COLO668 (cell line): ENCODE results near the gene SELENOP.
"Not testable (repeated sequence)": the region's sequence is repeated elsewhere in the genome, so short reads cannot be mapped to it uniquely, and the experiment has no call there.

Source experiments
- DNase-seq: peaks from one replicate; lab custom pipeline; 2025; ENCODE audit not compliant: unreplicated experiment; lab: John Stamatoyannopoulos, UW

The SELENOP gene

DNA sequence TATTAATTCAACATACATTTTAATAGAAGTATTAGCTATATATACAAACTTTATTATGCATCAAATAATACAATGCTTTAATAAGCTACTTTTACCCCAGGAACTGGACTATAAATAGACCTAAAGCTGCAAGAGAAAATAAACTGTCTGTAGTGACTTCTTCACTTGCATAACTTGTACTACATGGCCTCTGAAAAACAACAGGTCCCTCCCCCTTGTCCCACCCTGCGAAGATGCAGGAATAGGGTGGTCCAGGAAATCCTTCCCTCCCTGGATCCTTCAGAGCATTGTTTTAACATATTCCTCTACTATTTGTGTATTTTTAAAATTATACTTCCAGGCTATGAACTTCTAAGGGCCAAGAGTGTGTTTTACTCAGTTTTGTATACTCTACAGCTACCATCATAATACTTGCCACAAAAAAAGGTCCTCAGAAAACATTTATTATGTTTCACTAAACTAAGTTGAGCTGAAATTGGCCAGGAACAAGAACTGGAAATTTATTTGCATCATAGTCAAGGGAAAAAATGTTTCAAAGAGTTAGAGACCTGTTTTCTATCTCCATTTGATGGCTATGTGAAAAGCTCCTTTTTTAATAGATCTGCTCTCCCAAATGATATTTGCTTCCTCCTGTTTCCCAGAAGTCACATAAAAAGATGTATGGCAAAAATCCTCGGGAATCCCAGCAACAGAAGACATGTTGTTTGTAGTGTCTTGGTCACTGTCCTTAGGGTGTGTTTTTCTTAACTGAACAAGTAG is 15.2 kb upstream of the SELENOP start:
- DNase-seq, result no peak

- DNase-seq, result peak; percentile 42
Observed at GRCh38 chr5:42825422-42826148, 13.9 kb upstream of the SELENOP start.

- no peak for DNase-seq
Observed at GRCh38 chr5:42824347-42824976, 12.8 kb upstream of the SELENOP start.

DNA sequence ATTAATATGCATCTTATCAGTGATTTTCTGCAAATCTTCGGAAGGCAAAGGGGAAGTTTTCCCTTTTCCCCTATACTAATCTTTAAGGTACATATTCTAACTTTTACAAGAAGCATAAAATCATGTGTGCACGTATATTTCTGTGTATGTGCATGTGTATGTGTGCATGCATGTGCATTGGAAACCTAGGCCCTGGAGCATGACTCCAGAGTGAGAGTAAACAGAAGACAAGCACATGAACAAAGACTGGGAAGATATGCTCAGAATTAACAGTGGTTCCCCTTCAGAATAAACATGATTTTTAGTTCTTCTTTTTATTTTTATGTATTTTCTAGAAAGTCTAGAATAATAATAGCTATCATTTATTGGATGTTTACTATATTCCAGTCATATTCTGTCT is 10.9 kb upstream of the SELENOP start:
- DNase-seq, result no peak

GRCh38 chr5:42819745-42820144 is 8.1 kb upstream of the SELENOP start:
- no peak for DNase-seq

DNA sequence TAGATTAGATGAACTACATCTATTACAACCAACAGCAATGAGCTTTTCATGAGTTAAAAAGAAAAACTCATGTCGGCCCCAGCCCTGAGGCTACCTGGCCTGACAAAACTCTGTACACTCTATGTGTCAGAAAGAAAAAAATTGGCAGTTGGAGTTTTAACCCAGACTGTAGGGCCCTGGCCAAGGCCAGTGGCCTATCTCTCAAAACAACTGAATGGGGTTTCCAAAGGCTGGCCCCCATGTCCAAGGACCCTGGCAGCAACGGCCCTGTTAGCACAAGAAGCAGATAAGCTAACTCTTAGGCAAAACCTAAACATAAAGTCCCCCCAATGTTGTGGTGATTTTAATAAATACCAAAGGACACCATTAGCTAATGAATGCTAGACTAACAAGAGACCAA is 4.9 kb upstream of the SELENOP start:
- not testable (repeated sequence) for DNase-seq

DNA sequence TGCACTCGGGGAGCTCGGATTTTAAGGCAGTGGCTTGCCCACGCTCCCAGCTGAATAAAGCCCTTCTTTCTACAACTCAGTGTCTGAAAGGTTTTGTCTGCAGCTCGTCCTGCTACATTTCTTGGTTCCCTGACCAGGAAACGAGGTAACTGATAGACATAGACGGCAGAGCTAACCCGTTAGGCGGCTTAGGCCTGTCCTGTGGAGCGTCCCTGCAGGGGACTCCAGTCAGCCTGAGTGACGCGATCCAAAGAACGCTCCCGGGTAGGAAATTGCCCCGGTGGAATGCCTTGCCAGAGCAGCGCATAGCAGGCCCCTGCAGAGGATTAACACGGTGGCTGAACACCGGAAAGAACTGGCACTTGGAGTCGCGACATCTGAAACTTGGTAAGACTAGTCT is 1.8 kb upstream of the SELENOP start:
- no peak for DNase-seq

DNA sequence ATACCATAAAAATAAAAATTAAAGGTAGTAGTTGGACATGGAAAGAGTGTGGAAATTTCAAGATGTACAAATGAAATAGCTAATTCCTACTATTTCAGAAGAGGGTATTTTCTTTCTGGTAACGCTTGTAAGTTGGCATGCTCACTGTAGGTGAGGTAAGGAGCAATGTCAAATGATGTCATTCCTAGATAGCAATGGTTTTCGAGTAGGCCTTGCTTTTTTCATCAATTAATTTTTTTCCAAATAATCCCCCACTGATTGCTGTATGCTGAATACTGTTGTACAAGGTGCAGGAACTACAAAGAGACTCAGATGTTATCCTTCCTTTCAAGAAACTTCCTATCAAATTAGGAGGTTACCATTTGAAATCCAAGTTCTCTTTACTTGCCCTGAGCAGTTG is 928 bp upstream of the SELENOP start:
- no peak for DNase-seq

DNA sequence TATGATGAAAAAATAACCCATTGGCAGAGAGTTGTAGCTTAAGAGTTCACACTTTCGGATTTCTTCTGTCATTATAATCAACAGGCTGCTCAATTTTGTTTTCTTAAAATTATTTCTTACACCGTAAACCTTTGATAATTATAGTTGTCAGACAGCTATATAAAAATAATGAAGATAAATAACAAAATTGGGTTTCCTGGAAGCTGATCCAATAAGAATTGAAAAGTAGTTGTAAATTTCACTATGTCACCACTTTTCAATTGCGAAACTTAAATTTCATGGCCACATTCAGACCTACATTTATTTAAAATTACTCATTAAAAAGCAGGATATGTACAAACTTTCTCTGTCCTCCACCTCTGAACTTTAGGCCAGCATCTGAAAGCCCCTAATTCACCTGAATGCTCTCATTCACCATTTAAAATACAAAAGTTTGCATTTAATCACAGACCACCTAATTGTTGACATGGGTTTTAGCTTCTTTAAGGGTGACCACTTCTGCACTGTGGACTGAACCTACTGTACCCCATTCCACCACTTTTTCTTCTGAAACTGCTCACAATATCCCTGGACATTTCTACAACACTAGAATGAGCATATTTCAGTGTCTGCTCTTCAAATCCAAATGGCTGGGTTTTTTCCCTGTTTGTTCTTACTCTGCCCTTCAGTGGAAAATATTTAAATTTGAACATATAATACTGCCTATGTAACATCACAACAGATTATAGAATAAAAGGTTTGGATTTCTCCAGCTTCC is 680 bp downstream of the SELENOP start:
- no peak for DNase-seq

- no peak for DNase-seq
Observed at GRCh38 chr5:42808888-42809611, 2.6 kb downstream of the SELENOP start.

- DNase-seq, result no peak
Observed at GRCh38 chr5:42807722-42808447, 3.8 kb downstream of the SELENOP start.

DNA sequence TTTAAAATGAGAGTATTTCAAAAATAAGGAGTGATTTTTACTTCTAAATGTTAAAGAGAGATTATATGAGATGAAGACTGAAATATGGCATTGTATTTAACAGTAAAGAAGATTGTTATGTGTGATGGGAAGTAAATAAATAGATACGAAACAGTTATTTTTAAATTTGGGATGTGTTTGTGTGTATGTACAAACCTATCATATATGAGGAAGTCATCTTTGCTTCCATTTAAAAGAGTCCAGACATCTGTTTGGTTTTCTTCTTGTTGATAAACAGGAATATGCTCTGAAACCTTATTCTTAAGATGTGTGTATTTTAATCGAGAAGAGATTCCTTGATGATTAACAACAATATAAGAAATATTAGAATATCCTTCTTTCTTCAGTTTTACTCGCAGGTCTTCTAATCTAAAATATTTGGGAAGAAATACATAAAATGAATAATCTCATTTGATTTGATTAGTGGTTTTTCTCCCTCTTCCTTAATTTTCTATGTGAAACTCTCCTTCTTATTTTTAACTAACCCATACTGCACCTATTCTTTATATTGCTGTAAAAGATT is 4.9 kb downstream of the SELENOP start:
- no peak for DNase-seq

- DNase-seq, result no peak
Observed at GRCh38 chr5:42806004-42806700, 5.5 kb downstream of the SELENOP start.

GRCh38 chr5:42804717-42805339 is 6.9 kb downstream of the SELENOP start:
- no peak for DNase-seq

GRCh38 chr5:42801516-42802166 is 10.1 kb downstream of the SELENOP start:
- no peak for DNase-seq

DNA sequence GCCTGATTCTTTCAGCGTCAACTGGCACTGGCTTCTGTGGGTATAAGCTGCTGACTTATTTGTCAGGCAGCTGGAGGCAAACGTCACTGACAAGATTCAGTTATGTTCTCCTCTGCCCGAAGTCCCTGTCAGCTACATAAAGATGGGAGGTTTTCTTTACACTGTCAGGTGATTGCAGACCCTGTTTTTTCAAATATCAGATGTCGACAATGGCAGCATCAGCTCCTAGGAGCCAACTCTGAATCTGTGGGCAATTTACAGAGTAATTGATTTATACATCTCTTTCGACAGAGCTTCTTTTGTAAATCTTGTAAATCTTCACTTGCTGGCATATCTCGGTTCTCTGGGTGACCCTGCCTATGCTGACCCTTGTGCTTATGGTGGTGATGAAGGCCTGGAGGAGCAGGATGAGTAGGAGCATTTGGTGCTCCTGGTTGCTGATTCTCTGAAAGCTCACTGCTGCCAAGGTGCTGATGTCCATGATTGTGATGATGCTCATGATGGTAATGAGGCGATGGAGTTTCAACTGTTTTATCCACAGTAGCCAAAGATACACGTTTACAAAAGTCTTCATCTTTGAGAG is 10.9 kb downstream of the SELENOP start:
- DNase-seq, result no peak

DNA sequence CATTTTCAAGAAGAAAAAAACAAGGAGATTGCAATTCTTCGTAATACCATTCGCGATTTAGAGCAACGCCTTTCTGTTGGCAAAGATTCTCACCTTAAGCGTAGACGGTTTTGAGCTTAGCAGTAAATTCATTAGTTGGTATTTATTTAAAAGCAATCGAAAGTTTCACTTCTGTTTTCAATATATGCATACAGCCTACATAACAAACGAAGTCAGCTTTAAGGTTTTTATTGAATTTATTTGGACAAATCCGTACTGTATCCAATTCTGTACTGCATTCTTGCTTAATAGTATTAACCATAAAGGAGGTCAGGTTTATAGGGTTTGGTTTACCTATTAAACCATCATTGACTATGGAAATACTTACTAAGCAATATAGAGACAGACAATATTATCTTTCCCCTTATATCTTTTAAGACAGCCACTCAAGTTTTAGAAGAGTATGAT is 12.0 kb downstream of the SELENOP start:
- no peak for DNase-seq

- DNase-seq, result no peak
Observed at GRCh38 chr5:42799241-42799608, 12.5 kb downstream of the SELENOP start.
